ENCODE results near the gene GJD4.

- TF ChIP-seq POLR2A (IDR thresholded peaks at IDR 0.05; ENCODE audit: low read depth, low read length) (no peak), POLR2AphosphoS5 (IDR thresholded peaks at IDR 0.05; ENCODE audit: low read depth, low read length) (no peak), TAF1 (IDR thresholded peaks at IDR 0.05; ENCODE audit: borderline replicate concordance, low read depth, low read length) (no peak)
Measured at GRCh38 chr10:35612385-35613106, 7.4 kb downstream of the GJD4 start.

Measured in GM12892 (cell line).